HepG2 (cell line): ENCODE data around the gene LINGO1. TPM values are rescaled to one million over a fixed set of nuclear protein-coding genes. Genes with fewer than 3 reads are reported as not detected.

Source experiments
- ARNT2 ChIP-seq: sonication (generic); formaldehyde crosslinking; IDR thresholded peaks from 2 replicates; pipeline ENCODE4 v1.8.0; 2022; ENCODE audit warnings: mild to moderate bottlenecking, low read depth, missing genetic modification reagents, moderate library complexity
- DBP ChIP-seq: sonication (generic); formaldehyde crosslinking; IDR thresholded peaks from 2 replicates; pipeline ENCODE4 v1.4.0; 2020; ENCODE audit warnings: missing genetic modification reagents; ENCODE audit errors: not compliant biosample characterization
- DR1 ChIP-seq: sonication (generic); formaldehyde crosslinking; IDR thresholded peaks from 2 replicates; pipeline ENCODE4 v1.8.0; 2021; ENCODE audit warnings: mild to moderate bottlenecking, missing genetic modification reagents, inconsistent platforms
- HNRNPL ChIP-seq: fragments of 200-400 bp; formaldehyde crosslinking; IDR thresholded peaks from 2 replicates; pipeline ENCODE4 v1.6.1; 2017; ENCODE audit warnings: mild to moderate bottlenecking, low read depth, low read length
- IKZF4 ChIP-seq: sonication (generic); formaldehyde crosslinking; IDR thresholded peaks from 2 replicates; pipeline ENCODE4 v1.5.1; 2020; ENCODE audit warnings: borderline replicate concordance, mild to moderate bottlenecking, low read depth, missing genetic modification reagents; ENCODE audit errors: not compliant biosample characterization
- IRF1 ChIP-seq: sonication (generic); formaldehyde crosslinking; IDR thresholded peaks from 2 replicates; pipeline ENCODE4 v1.4.0; 2020; ENCODE audit warnings: low read depth, mild to moderate bottlenecking, missing genetic modification reagents
- MBD4 ChIP-seq: IDR thresholded peaks from 2 replicates; pipeline ENCODE4 v1.6.1; 2012; ENCODE audit warnings: low read length, inconsistent platforms, borderline replicate concordance
- MLX ChIP-seq: IDR thresholded peaks from 2 replicates; pipeline ENCODE4 v1.6.1; 2016
- NFATC3 ChIP-seq: sonication (generic); formaldehyde crosslinking; IDR thresholded peaks from 2 replicates; pipeline ENCODE4 v1.5.1; 2020; ENCODE audit warnings: mild to moderate bottlenecking, missing genetic modification reagents
- PATZ1 ChIP-seq: sonication (generic); formaldehyde crosslinking; IDR thresholded peaks from 2 replicates; pipeline ENCODE4 v1.4.0; 2020; ENCODE audit warnings: missing genetic modification reagents
- RXRA ChIP-seq: sonication (generic); formaldehyde crosslinking; IDR thresholded peaks from 2 replicates; pipeline ENCODE4 v1.5.1; 2020; ENCODE audit warnings: missing genetic modification reagents
- STAG1 ChIP-seq: sonication (generic); formaldehyde crosslinking; IDR thresholded peaks from 2 replicates; pipeline ENCODE4 v1.4.0; 2020; ENCODE audit warnings: missing genetic modification reagents
- TMF1 ChIP-seq: sonication (generic); formaldehyde crosslinking; IDR thresholded peaks from 2 replicates; pipeline ENCODE4 v1.8.1; 2022; ENCODE audit warnings: low read depth, missing genetic modification reagents
- ZHX2 ChIP-seq, 2 experiments: sonication (generic) in 1 of 2; formaldehyde crosslinking in 1 of 2; IDR thresholded peaks; 2 replicates each; pipeline versions ENCODE4 v1.6.1 to v1.9.0; 2014 to 2022; ENCODE audit warnings: antibody characterized with exemption in 1 of 2, borderline replicate concordance in 1 of 2, inconsistent platforms in 1 of 2, low read depth in 1 of 2, missing genetic modification reagents in 1 of 2
- ZNF292 ChIP-seq: sonication (generic); formaldehyde crosslinking; IDR thresholded peaks from 2 replicates; pipeline ENCODE4 v1.8.1; 2022; ENCODE audit warnings: mild to moderate bottlenecking, low read depth, missing genetic modification reagents, borderline replicate concordance
- ZNF674 ChIP-seq: sonication (generic); formaldehyde crosslinking; IDR thresholded peaks from 2 replicates; pipeline ENCODE4 v1.5.0; 2020; ENCODE audit warnings: low read depth, mild to moderate bottlenecking, missing genetic modification reagents
- polyA plus RNA-seq, 8 experiments: library from polyadenylated mRNA; depleted of rRNA in 3 of 8; stranded (reverse) in 7 of 8; unstranded in 1 of 8; fragments of >200 nt; fragmentation: Illumina TruSeq in 4 of 8; extraction: Trizol in 4 of 8; gene quantifications; 2 replicates each; pipeline versions ENCODE4 v1.2.1 to v1.2.3, GENCODE V29; 2011 to 2016; ENCODE audit warnings: low read depth in 4 of 8, missing spikeins in 1 of 8, mixed read lengths in 1 of 8; ENCODE audit not compliant: insufficient read depth in 1 of 8
- total RNA-seq, 5 experiments: library from RNA; depleted of rRNA; stranded (reverse); fragments of >200 nt; fragmentation: Illumina TruSeq; extraction: Trizol; gene quantifications; 2 replicates each; pipeline ENCODE4 v1.2.3, GENCODE V29; 2016; ENCODE audit warnings: low read depth in 1 of 5

The LINGO1 gene
- total and polyA plus RNA-seq, 2 of the 13 experiments (the other 11 are each of a cell fraction or from before 2014, with no cell fraction given): 0.07 TPM; not detected in 1

GRCh38 chr15:77659350-77660321 is 26.9 kb upstream of the LINGO1 start (continued):
- no peak for TF ChIP-seq ZHX2 (IDR thresholded peaks at IDR 0.05; ENCODE audit: low read depth)
- TF ChIP-seq ZHX2 (CRISPR knock-in tag; IDR thresholded peaks at IDR 0.05; ENCODE audit: borderline replicate concordance): no peak
- no peak for TF ChIP-seq HNRNPL
- TF ChIP-seq MLX: no peak
- TF ChIP-seq RXRA (CRISPR knock-in tag): no peak
- TF ChIP-seq ARNT2: no peak
- no peak for TF ChIP-seq ZNF674 (CRISPR knock-in tag)
- TF ChIP-seq ZNF292 (CRISPR knock-in tag): no peak
- TF ChIP-seq IKZF4 (CRISPR knock-in tag): no peak
- peak; percentile 27; the same call in 1 of the 2 replicates for TF ChIP-seq STAG1 (CRISPR knock-in tag)
- TF ChIP-seq IRF1 (CRISPR knock-in tag): no peak
- TF ChIP-seq DBP: no peak
- TF ChIP-seq PATZ1 (CRISPR knock-in tag): peak; percentile 29; the same call in 1 of the 2 replicates
- no peak for TF ChIP-seq DR1 (CRISPR knock-in tag)
- no peak for TF ChIP-seq MBD4
- TF ChIP-seq NFATC3 (CRISPR knock-in tag): no peak
- no peak for TF ChIP-seq TMF1 (CRISPR knock-in tag)
